OCI-LY1 (cell line): Measurements from ENCODE around the gene POU5F1.

Experiments
- H2AFZ ChIP-seq: fragments of 200-600 bp; sonication (generic), shearing (Covaris generic); 2 replicates; pipeline ENCODE4 v1.6.0; 2014; ENCODE audit warnings: antibody characterized with exemption, mild to moderate bottlenecking, low read length
- H3F3A ChIP-seq: fragments of 200-600 bp; sonication (generic), shearing (Covaris generic); 2 replicates; pipeline ENCODE4 v1.6.0; 2014; ENCODE audit warnings: mild to moderate bottlenecking, antibody characterized with exemption, low read length, moderate library complexity; ENCODE audit not compliant: insufficient read depth
- H3K27ac ChIP-seq: fragments of 200-600 bp; sonication (generic); 2 replicates; pipeline ENCODE4 v1.5.1; 2014; ENCODE audit warnings: low read length, mixed run types, mild to moderate bottlenecking, low read depth; ENCODE audit not compliant: poor library complexity, severe bottlenecking
- H3K27me3 ChIP-seq: fragments of 200-600 bp; sonication (generic); 2 replicates; pipeline ENCODE4 v1.6.0; 2014; ENCODE audit warnings: antibody characterized with exemption, mild to moderate bottlenecking, low read length, moderate library complexity; ENCODE audit not compliant: insufficient read depth
- H3K36me3 ChIP-seq: fragments of 200-600 bp; sonication (generic); 2 replicates; pipeline ENCODE4 v1.6.1; 2014; ENCODE audit warnings: mild to moderate bottlenecking, antibody characterized with exemption, low read length, moderate library complexity, mixed read lengths; ENCODE audit not compliant: insufficient read depth
- H3K4me1 ChIP-seq: fragments of 200-600 bp; sonication (generic); 2 replicates; pipeline ENCODE4 v1.5.1; 2014; ENCODE audit warnings: mild to moderate bottlenecking, low read length, moderate library complexity; ENCODE audit not compliant: insufficient read depth, severe bottlenecking
- H3K4me2 ChIP-seq: fragments of 200-600 bp; sonication (generic), shearing (Covaris generic); 2 replicates; pipeline ENCODE4 v1.6.1; 2014; ENCODE audit warnings: low read length
- H3K4me3 ChIP-seq: fragments of 200-600 bp; sonication (generic); 2 replicates; pipeline ENCODE4 v1.5.1; 2014; ENCODE audit warnings: low read length, low read depth, mild to moderate bottlenecking, mixed read lengths; ENCODE audit not compliant: poor library complexity, severe bottlenecking
- H3K79me2 ChIP-seq: fragments of 200-600 bp; shearing (Covaris generic); 2 replicates; pipeline ENCODE4 v1.6.1; 2016; ENCODE audit warnings: mixed run types, low read length, mixed read lengths; ENCODE audit not compliant: insufficient read depth
- H3K9ac ChIP-seq: fragments of 200-600 bp; sonication (generic), shearing (Covaris generic); 2 replicates; pipeline ENCODE4 v1.6.1; 2014; ENCODE audit warnings: mild to moderate bottlenecking, low read length, mixed read lengths
- H3K9me2 ChIP-seq: fragments of 200-600 bp; sonication (generic), shearing (Covaris generic); 2 replicates; pipeline ENCODE4 v1.6.1; 2014; ENCODE audit warnings: low read depth, mild to moderate bottlenecking, low read length, mixed read lengths
- H3K9me3 ChIP-seq: fragments of 200-600 bp; shearing (Covaris generic); 2 replicates; pipeline ENCODE4 v1.6.1; 2014; ENCODE audit warnings: low read length, mixed read lengths
- H4K20me1 ChIP-seq: fragments of 200-600 bp; sonication (generic), shearing (Covaris generic); 2 replicates; pipeline ENCODE4 v1.6.0; 2016; ENCODE audit warnings: mild to moderate bottlenecking, low read length; ENCODE audit not compliant: insufficient read depth
- EZH2 ChIP-seq: fragments of 200-600 bp; sonication (generic), shearing (Covaris generic); IDR thresholded peaks from 2 replicates; pipeline ENCODE4 v1.8.0; 2017; ENCODE audit warnings: borderline replicate concordance, mixed run types, mild to moderate bottlenecking, antibody characterized with exemption, low read length, moderate library complexity, mixed read lengths
- TF ChIP-seq, protein P1 (sequence below): fragments of 200-600 bp; sonication (generic), shearing (Covaris generic); IDR thresholded peaks from 2 replicates; pipeline ENCODE4 v1.5.1; 2017; ENCODE audit warnings: mild to moderate bottlenecking, antibody characterized with exemption, low read length, moderate library complexity, mixed read lengths

Gene POU5F1

GRCh38 chr6:31158863-31159855 lies 11.3 kb downstream of the POU5F1 start:
- no peak for TF ChIP-seq EZH2
- TF ChIP-seq, protein P1, sequence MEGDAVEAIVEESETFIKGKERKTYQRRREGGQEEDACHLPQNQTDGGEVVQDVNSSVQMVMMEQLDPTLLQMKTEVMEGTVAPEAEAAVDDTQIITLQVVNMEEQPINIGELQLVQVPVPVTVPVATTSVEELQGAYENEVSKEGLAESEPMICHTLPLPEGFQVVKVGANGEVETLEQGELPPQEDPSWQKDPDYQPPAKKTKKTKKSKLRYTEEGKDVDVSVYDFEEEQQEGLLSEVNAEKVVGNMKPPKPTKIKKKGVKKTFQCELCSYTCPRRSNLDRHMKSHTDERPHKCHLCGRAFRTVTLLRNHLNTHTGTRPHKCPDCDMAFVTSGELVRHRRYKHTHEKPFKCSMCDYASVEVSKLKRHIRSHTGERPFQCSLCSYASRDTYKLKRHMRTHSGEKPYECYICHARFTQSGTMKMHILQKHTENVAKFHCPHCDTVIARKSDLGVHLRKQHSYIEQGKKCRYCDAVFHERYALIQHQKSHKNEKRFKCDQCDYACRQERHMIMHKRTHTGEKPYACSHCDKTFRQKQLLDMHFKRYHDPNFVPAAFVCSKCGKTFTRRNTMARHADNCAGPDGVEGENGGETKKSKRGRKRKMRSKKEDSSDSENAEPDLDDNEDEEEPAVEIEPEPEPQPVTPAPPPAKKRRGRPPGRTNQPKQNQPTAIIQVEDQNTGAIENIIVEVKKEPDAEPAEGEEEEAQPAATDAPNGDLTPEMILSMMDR: peak; percentile 41
- peak overlapping the region; percentile 82 for H3K4me3 ChIP-seq

GRCh38 chr6:31158140-31158862 lies 12.2 kb downstream of the POU5F1 start, which contains the start of gene TCF19:
Gene TCF19, plus strand, starts transcription at chr6:31158589. Its CDS starts 881 bp downstream, at chr6:31159470.
- TF ChIP-seq, protein P1: no peak
- TF ChIP-seq EZH2: no peak
- Histone ChIP-seq H3K27ac (peak within 1 kb of the TSS; percentile 70), H3K79me2 (peaks cover 6% of the 10 kb centered on the region; the same call in 1 of the 2 replicates), H3K4me2 (peak within 1 kb of the TSS; percentile 94), H3K4me3 (peak within 1 kb of the TSS; percentile 82), H2AFZ (no peak within 1 kb of the TSS), H3K9ac (peak within 1 kb of the TSS; percentile 89), H3K9me2 (no peaks in the 10 kb centered on the region), H3K27me3 (no peaks in the 10 kb centered on the region), H3K9me3 (no peaks in the 10 kb centered on the region), H4K20me1 (no peaks in the 10 kb centered on the region), H3F3A (no peaks in the 10 kb centered on the region), H3K36me3 (peaks cover 51% of the 10 kb centered on the region), H3K4me1 (peaks cover 50% of the 10 kb centered on the region)

More at GRCh38 chr6:31158863-31159855, 11.3 kb downstream of the POU5F1 start:
- Histone ChIP-seq H3K9me3 (no peaks in the 10 kb centered on the region), H3K27me3 (no peaks in the 10 kb centered on the region), H3K79me2 (peaks cover 6% of the 10 kb centered on the region; the same call in 1 of the 2 replicates), H3F3A (no peaks in the 10 kb centered on the region), H4K20me1 (no peaks in the 10 kb centered on the region), H3K9me2 (no peaks in the 10 kb centered on the region), H3K9ac (peak overlapping the region; percentile 89), H3K36me3 (peaks cover 59% of the 10 kb centered on the region), H2AFZ (no peak overlapping the region), H3K4me2 (peak overlapping the region; percentile 83), H3K4me1 (peaks cover 59% of the 10 kb centered on the region), H3K27ac (peak overlapping the region; percentile 70)

GRCh38 chr6:31157513-31158139 lies 12.9 kb downstream of the POU5F1 start, which contains the start of gene CCHCR1:
Gene CCHCR1, minus strand, starts transcription at chr6:31157802. Its CDS starts 202 bp downstream, at chr6:31157600.
- no peaks in the 10 kb centered on the region for H3K9me3 ChIP-seq
- no peak within 1 kb of the TSS for H2AFZ ChIP-seq
- peaks cover 6% of the 10 kb centered on the region; the same call in 1 of the 2 replicates for H3K79me2 ChIP-seq

More at GRCh38 chr6:31157513-31158139, 12.9 kb downstream of the POU5F1 start, which contains the start of gene CCHCR1:
- TF ChIP-seq, protein P1: no peak
- TF ChIP-seq EZH2: no peak
- Histone ChIP-seq H4K20me1 (no peaks in the 10 kb centered on the region), H3F3A (no peaks in the 10 kb centered on the region), H3K36me3 (peaks cover 44% of the 10 kb centered on the region), H3K9me2 (no peaks in the 10 kb centered on the region), H3K27me3 (no peaks in the 10 kb centered on the region), H3K4me2 (peak within 1 kb of the TSS; percentile 94), H3K4me1 (peaks cover 49% of the 10 kb centered on the region), H3K27ac (peak within 1 kb of the TSS; percentile 70), H3K9ac (peak within 1 kb of the TSS; percentile 89), H3K4me3 (peak within 1 kb of the TSS; percentile 82)
